ELR (cell line): ENCODE data around the gene SNX5.

Experiments used
- DNase-seq: peaks from one replicate; pipeline ENCODE4 v3.0.0-alpha.2; 2015; ENCODE audit warnings: low read depth

SNX5 gene

DNA sequence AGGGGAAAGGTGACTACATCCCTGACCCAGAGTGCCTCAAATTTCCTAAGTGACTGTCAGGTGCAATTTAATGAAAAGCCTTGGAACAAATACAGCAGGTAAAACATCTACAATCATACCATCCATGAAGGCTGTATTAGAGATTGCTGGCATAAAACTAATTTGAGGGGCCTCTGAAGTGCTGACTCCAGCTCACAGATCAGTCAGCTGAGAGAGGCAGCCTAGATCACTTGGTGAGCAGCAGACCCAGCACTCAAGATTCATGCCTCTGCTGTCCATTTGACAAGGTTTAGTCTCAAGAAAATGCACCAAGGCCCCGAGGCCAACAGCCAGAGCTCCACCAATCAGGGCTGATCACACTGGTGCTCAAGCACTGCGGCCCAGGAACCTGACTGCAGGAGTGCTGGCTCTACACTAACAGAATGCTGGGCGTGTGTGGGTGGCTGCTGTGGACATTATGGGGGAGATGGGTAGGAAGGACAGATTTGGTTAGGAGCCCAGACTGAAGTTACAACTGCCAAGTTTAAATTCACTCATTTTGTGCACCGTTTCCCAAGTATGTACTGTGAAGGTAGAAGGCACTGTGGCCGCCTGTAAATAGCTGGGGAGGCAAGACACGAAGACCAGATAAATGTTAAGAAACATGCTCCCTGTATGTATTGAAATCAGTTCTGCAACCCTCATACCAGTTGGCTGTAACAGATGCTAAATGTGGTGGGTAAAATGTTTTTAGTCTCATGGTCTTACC, 28.2 kb downstream of the SNX5 start:
- DNase-seq = no peak

DNA sequence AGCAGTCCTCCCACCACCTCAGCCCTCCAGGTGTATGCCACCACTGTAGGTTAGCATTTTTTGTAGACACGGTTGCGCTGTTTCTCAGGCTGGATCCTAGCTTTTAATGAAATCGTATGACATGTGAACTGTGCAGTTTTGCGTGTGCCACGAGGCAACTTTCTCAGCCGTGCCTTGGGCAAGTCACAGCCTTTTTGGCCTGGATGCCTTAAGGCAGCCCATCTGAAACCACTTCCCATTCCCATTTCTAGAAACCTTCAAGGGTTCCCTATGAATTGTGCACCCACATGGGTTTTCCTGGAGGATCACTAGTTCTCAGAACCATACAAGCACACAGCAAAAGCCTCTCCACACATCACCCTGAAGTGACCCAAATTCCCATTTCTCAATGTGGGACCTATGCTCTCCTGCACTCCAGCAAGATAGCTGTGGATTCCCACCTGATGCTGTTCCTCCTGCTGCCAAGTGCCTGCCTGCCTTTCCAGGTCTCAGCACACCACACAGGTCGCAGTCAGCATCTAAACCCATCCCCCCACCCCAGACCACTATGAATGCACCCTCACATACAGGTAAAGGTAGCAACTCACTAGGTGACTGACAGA, 28.9 kb downstream of the SNX5 start:
- no peak for DNase-seq

DNA sequence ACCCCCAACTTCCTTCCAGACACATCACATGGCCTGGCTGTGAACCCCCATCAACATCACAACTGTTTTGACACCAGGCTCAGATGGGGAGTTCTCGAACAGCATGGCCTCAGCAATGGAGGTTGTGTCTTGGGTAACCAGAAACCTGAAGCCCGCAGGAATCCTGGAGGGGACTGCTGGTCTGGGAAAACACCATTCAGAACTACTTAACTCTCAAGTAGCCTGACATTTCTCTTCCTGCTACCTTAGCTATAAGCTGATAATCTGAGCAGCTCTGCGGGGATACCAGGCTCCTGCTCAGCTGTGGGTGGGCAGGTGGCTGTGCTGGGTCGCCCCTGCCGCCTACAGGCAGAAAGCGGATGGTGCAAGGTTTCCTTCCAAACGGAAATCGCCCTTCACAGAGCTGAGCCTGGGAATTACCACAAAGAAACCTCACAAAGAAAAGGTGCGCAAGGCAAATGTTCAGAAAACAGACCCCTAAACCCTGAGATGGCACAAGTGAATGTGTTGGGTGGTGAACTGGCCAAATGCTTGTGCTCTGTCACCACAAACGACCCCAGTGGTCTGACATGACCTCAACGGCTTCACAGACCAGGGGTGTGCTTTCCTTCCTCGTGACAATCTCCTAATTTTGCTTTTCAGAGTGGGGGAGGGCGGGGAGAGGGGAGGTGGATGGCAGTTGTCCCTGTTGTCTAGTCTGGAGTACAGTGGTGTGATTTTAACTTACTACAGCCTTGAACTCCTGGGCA, 29.5 kb downstream of the SNX5 start:
- peak; percentile 69 for DNase-seq

DNA sequence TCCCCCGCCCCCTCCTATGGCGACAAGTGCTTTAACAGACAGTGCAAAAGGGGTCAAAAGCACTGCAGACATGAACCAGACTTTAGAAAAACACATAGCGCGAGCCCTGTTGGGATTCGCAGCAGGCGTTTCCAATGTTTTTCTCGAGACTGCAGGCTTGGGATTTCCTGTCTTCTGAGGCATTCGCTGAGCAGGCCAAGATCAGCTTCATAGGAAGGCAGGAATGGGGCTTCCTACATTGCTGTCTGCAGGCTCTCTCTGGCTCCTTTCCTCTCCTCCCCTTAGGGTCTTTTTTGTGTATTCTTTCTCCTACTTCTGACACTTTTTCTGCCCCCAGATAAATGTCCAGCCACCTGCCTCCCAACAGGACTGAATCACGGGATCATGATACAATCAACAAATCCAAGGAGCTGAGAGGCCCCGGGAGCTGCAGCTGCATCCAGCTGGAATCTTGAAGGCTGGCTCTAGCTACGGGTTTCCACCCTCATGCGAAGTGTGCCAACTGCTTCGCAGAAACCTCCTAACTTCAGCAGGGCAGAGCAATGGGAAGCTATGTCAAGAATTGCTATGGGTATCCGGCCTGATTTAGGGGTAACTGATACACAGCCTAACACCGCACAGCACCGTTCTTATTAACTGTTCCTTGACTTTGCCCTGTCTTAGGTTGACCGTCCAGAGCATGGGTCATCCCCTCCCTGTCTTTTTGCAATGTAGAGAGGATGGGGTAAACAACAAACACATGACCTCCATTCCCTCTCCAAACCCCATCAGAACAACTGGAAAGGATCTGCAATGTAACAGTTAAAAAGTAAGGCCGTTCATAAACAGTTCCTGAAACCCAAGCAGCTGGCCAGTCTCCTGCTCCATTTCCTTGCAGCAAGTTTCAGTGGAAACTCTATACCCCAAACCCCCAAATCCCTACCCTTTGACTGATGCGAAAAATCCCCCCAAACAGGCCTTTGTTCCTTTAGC, 31.5 kb downstream of the SNX5 start:
- peak; percentile 28 for DNase-seq

DNA sequence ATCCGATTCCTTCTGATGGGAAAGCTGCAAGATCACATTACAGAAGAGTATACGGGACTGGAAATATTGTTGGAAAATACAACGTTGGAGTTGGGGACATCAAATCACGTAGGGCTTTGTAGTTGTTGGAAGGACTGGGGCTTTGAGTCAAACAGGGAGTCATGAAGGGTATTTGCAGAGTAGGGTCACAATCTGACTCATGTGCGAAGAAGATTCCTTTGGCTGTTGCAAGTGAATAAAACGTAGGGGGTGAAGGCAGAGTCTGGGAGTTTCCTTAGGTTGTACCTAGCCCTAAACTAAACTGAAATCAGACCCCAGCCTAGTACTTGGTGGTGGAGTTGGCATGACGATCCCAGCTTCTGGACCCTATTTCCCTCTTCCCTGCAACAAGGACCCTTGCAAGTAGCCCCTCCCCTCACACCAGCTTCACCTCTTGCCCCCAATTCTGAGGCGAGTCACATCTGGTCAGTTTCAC, 32.3 kb downstream of the SNX5 start:
- peak; percentile 30 for DNase-seq

DNA sequence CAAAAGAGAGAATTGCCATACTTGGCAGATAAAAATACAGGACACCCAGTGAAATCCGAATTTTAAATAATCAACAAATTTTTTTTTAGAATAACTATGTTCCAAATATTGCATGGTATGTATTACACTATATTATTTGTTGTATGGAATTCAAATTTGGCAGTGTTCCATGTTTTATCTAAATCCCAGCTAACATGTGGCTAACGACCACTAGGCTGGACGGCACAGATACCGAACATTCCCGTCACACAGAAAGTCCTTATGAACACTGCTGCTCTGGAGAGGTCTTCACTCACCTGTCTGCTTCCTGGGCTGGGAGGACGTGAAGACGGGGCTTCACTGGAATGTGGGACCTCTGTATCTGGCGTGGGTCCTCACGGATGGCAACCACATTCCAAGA, 32.8 kb downstream of the SNX5 start:
- no peak for DNase-seq

DNA sequence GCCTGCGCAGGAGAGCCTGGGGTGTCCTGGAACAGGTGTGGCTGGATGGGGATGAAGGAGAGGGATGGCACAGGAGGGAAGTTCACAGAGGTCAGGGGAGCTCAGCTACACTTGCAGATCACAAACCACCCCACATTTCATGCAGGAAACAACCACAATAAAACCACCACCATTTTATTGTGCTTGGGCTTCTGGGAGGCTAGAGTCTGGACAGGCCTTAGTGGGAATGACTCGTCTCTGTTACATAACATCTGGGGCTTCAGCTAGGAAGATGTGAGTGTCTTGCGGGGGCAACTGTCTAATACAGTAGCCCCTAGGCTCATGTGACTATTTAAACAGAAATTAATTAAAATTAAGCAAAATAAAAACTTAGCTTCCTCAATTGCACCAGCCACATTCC, 33.4 kb downstream of the SNX5 start:
- peak; percentile 34 for DNase-seq

DNA sequence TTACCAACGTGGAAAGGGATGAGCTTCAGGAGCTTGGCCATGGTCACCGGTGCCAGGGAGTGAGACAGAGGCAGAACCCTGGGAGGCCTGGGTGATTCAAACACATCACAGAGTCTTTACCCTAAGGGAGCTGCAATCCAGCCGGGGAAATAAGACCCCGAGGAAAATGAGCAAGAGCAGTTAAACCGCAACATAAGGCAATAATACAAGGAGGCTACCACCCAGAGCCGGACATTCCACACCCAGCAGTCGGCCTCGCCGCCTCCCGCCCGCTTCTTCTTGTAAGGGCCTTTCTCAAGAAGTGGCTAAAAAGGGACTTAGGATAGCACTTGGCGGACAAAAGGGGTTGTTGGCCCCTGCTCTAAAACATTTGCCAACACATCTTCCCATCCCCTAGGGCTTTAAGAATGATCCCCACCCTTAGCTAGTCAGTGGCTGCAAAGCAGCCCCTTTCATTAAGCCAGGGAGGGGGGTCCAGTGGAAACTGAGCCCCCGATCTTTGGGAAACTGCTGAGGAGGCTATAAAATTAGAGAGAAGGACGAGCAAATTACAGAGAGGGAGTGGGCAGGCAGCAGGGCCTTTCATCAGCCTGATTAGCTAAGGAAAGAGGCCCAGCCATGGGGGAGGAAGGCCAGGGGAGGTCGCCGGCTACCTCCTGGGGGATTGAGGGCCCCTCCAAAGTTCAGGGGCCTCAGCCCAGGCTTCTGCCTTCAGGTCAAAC, 34.3 kb downstream of the SNX5 start:
- peak; percentile 44 for DNase-seq

DNA sequence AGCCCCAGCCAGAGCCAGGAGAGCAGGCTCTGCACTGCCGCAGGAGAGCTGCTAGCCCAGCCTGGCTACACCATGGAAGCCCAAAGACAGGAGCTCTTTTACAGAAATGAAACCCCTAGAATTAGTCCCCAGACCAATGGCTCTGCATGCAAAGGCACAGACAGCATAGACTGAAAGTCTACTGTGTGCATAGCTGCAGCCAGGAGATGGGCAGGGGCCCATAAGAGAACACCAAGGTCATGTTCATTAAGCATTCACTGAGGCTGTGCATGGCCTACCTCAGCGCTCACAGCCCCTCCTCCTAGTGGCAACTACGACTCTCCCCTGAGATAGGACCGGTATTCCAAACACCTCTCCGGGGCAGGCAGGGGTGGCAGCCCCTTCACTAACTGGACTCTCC, 34.9 kb downstream of the SNX5 start:
- DNase-seq = no peak

DNA sequence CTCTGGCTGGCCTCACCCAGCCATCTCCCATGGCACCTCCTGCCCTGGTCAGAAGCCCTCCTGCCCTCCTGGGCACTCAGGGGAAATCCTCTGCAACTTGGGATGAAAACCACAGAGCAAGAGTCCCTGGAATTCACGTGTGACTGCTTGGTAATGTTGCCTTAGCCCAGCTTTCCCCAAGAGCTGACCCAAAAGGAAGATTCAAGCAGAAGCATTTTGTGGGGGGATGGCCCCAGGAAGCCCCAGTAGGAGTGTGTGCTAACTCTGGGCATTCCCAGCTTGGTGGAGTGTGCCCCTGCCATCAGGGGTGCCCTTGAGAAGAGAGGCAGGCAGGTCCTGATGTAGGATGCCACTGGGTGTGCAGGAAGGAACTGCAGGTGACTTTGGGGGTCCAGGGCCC, 35.5 kb downstream of the SNX5 start:
- no peak for DNase-seq

DNA sequence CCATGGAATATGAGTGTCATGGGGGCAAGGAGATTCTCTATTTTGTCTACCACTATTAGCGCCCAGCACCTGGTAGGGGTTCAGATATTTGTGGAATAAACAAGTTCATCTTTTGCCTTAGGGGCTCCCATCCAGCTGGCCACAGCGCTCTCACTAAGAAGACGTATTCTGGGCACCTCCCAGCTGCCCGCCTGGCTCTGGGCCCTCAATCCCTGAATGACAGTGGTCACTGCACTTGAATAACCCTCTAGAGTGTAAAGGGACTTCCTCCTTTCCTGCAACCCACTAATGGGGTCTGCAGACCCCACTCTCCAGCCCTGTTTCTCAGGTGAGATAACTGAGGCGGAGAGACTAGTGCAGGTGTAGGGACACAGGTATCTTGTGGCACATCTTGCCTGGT, 36.2 kb downstream of the SNX5 start:
- DNase-seq = no peak

DNA sequence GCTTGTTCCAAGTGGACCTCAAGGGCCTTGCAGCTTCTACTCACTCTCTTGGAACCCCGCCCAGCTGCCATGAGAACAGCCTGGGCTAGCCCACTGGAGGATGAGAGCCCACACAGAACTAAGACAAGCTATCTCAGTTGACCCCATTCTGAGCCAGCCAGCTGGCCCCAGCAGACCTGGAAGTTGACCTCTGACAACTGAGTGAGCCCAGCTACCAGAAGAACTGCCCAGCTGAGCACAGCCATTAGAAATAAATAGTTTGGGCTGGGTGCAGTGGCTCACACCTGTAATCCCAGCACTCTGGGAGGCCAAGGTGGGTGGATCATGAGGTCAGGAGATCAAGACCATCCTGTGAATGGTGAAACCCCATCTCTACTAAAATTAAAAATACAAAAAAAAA, 37.1 kb downstream of the SNX5 start:
- DNase-seq = no peak

DNA sequence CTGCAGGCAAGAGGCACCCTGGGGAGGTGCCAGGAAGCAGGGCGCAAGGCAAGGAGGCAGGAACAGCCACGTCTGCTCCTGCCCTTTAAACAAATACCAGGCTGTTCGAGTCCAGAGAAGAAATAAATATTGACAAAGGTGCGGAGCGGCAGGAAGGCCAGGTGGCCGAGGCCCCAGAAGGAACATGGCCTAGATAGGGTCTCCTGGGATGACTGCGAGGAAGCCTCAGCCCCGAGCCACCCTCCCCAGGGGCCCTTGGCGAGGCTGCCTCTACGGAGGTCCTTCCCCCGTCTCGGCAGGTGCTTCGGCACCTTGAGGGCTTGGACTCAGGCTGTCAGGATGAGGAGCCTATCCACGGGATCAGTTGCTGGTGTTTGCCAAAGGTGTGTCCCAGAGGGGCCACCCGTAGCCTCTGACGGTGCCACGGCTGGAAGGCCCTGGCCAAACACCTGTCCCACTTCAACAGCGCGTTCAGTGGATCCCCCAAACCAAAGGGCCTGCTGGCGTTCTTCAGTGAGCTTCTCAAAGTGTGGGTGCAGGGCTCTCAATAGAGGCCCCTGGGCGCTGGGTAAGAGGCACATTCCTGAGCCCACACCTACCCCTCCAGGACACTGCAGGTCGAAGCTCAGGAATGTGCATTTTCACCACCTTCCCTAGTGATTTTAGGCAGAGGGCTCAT, 39.8 kb downstream of the SNX5 start:
- no peak for DNase-seq

DNA sequence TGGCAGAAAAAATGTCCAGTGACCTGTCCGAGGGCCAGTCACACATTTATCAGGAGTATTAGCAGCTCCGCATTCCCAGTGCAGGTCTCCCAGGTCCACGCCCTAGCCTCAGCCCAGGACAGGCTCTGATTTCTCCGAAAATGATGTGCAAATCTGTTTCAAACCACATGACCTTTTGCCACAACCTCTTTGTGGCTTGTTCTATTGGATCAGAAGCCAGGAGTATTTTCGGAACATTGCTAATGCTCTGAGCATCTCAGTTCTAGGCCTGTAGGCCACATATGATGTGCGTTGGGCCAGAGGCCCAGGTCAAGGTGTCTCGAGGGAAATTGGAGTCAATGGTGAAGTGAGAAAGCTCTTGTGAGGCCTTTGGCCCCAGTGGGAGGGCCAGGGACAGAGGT, 40.4 kb downstream of the SNX5 start:
- DNase-seq = no peak

DNA sequence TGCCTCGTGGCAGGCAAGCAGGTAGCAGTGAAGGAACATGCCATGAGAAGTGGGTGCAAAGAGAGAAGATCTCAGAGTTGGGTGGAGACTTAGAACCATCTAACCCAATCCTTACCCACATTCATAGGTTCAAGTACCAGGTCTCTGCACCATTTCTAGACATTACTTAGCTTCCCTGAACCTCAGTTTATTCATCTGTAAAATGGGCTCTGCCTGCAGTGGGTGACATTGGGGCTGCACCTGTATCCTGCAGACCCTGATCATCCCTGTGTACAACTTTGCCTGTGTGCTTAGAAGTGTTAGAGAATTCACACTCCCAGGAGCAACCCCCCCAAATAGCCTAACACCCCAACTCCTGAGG, 42.7 kb downstream of the SNX5 start:
- DNase-seq = no peak

DNA sequence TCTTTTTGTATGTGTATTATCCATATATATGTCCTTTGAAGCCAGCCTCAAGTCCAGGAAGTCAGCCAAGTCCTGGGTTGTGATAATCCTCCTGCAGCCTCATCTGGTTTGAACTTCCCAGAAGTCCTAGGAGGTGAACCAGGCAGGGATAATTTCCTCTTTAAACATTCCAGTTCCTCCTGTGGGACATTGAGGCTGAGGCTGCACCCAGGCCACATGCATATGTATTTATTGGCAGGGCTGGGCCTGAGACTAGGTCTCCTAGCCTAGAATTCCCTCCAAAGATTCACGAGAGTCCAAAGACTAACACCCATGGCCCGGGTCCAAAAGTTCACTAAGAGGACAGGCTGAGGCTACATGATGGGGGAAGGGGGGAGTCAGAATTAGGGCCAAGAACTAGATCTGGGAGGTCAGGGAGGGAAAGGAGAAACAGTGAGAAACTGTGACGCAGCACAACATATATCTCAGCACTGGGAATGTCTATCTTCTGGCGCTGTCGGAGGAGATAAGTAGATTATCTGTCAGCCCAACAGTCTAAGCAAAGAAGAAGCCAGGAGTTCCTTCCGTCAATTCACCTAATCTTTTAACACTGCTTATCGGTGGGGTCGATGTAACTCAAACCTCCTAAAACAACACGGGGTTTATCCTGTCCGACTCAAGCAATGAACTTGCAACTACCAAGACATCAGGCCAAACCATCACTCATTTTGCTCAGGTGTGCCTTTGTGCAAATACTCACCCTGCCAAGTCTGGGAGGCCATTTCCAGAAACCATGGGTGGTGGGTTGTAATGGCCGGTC, 43.3 kb downstream of the SNX5 start:
- DNase-seq = no peak

DNA sequence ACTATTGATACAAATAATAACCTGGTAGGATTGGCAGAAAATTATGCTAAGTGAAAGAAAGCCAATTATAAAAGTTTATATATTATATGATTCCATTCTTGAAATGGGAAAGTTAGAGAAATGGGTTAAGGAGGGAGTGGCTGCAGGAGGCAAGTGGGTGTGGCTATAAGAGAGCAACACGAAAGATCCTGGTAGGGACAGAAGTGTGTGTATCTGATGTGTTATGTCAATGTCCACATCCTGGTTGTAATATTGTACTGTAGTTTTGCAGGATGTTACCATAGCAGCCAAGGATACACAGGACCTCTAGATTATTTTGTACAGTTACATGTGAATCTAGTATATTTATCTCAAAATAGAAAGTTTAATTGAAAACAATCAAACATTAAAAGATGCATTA, 46.8 kb downstream of the SNX5 start:
- DNase-seq = no peak

DNA sequence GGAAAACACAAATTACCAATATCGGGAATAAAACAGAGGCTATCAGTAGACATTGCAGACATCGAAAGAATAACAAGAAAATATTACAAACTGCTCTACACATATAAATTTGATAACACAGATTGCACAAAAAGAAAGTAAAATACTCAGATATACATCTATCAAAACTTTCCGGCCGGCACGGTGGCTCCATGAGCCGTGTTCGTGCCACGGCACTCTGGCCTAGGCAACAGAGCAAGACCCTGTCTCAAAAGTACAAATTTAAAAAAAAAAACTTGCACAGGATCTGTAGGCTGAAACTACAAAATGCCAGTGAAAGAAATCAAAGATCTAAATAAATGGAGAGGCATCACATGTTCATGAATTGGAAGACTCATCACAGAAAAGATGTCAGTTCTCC, 49.4 kb downstream of the SNX5 start:
- DNase-seq = no peak

DNA sequence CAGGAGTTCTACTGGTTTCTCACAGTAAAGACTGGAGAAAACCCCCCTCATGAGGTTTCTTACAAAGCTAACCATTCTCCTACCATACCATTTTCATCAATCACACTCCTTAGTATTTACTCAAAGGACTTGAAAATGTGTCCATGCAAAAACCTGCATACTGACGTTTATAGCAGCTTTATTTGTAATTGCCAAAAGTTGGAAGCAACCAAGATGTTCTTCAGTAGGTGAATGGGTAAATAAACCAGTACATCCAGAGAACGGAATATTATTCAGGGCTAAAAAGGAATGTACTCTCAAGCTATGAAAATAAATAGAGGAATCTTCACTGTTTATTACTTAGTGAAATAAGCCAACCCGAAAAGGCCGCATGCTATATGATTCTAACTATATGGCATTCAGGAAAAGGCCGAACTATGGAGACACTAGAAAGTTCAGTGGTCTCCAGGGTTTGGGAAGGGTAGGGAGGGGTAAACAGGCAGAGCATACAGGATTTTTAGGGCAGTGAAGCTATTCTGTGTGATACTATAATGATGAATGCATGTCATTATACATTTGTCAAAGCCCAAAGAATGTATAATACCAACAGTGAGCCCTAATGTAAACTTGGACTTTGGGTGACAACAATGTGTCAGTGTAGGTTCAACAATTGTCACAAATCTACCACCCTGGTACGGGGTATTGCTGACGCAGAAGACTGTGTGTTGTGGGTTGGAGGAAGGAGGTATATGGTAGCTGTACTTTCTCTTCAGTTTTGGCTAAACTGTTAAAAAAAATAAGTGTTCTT, 50.6 kb downstream of the SNX5 start:
- DNase-seq = no peak
